HepG2 (cell line): ENCODE results near the gene VARS2. TPM values are rescaled to one million over a fixed set of nuclear protein-coding genes. Genes with fewer than 3 reads are reported as not detected.

ENCODE experiments used
- ATAC-seq: fragments of 200-7000 bp; cut with Tn5 transposase; 3 replicates; pipeline ENCODE4 v1.9.1; 2020; ENCODE audit warnings: mild to moderate bottlenecking, moderate library complexity
- BruUV-seq: library from RNA; stranded (reverse); fragments of 400-500 nt; replicated peaks from 2 replicates; lab custom pipeline; 2021; lab: Mats Ljungman, UMichigan
- CTCF ChIA-PET: fragments of 300-600 bp; formaldehyde crosslinking; extraction: SDS; loops from one replicate; lab custom pipeline; 2021; ENCODE audit warnings: low total read pairs, inconsistent platforms, low intra/inter-chr PET ratio; lab: Yijun Ruan, JAX
- POLR2A ChIA-PET: fragments of 350-600 bp; sonication (Branson Sonifier 250); formaldehyde crosslinking; loops from one replicate; lab custom pipeline; 2020; ENCODE audit warnings: antibody characterized with exemption, inconsistent platforms; lab: Yijun Ruan, JAX
- DNase-seq: peaks from one replicate; pipeline ENCODE4 v3.0.0-alpha.2; 2015; ENCODE audit warnings: low spot score
- FAIRE-seq: peaks from 3 replicates; lab custom pipeline; 2011; peaks lifted over from hg19 to GRCh38; lab: Jason Lieb, UNC
- H2AFZ ChIP-seq: one replicate; pipeline ENCODE4 v1.6.1; 2011; ENCODE audit warnings: low read length, inconsistent platforms
- H3K27ac ChIP-seq: fragments of 300-600 bp; 3 replicates; pipeline ENCODE4 v1.8.0; 2011; ENCODE audit warnings: mixed run types, mild to moderate bottlenecking, mixed read lengths, low read length, inconsistent platforms; ENCODE audit not compliant: insufficient read depth; ENCODE audit errors: extremely low read length
- H3K27me3 ChIP-seq, 2 experiments: fragments of 200-600 bp in 1 of 2; 2 replicates in 1 of 2; 3 replicates in 1 of 2; pipeline versions ENCODE4 v1.6.0 to v1.8.0; 2011; ENCODE audit warnings: low read length in 2 of 2, mild to moderate bottlenecking in 2 of 2, moderate library complexity in 2 of 2, inconsistent platforms in 1 of 2; ENCODE audit not compliant: insufficient read depth in 2 of 2, control insufficient read depth in 1 of 2
- H3K36me3 ChIP-seq, 2 experiments: fragments of 200-600 bp in 1 of 2; replicated peaks in 1 of 2; 2 replicates in 1 of 2; 3 replicates in 1 of 2; pipeline versions ENCODE4 v1.5.1 to v1.8.0; 2011; ENCODE audit warnings: low read length in 2 of 2, inconsistent platforms in 1 of 2; ENCODE audit not compliant: insufficient read depth in 2 of 2, control insufficient read depth in 1 of 2
- H3K4me1 ChIP-seq: 2 replicates; pipeline ENCODE4 v1.5.1; 2012; ENCODE audit warnings: low read length, inconsistent platforms; ENCODE audit not compliant: insufficient read depth
- H3K4me2 ChIP-seq: 2 replicates; pipeline ENCODE4 v1.6.0; 2011; ENCODE audit warnings: low read depth, low read length, inconsistent platforms
- H3K4me3 ChIP-seq, 3 experiments: fragments of 200-600 bp in 1 of 3; sonication (generic), shearing (Covaris generic) in 1 of 3; replicated peaks in 1 of 3; 2 replicates each; pipeline ENCODE4 v1.5.1; 2011 to 2016; ENCODE audit warnings: low read length in 3 of 3, inconsistent platforms in 2 of 3, low read depth in 2 of 3, mild to moderate bottlenecking in 2 of 3, control low read depth in 1 of 3, mixed read lengths in 1 of 3; ENCODE audit not compliant: insufficient read depth in 1 of 3
- H3K79me2 ChIP-seq: one replicate; pipeline ENCODE4 v1.6.1; 2011; ENCODE audit warnings: low read length, inconsistent platforms; ENCODE audit not compliant: insufficient read depth
- H3K9ac ChIP-seq: 2 replicates; pipeline ENCODE4 v1.6.0; 2011; ENCODE audit warnings: mild to moderate bottlenecking, low read depth, low read length, inconsistent platforms; ENCODE audit not compliant: insufficient read depth
- H3K9me3 ChIP-seq: 2 replicates; pipeline ENCODE4 v1.5.1; 2012; ENCODE audit warnings: mild to moderate bottlenecking, low read length
- H4K20me1 ChIP-seq: 2 replicates; pipeline ENCODE4 v1.6.0; 2011; ENCODE audit warnings: inconsistent platforms, mild to moderate bottlenecking, low read length, moderate library complexity; ENCODE audit not compliant: insufficient read depth
- ARID2 ChIP-seq: sonication (generic); formaldehyde crosslinking; IDR thresholded peaks from 2 replicates; pipeline ENCODE4 v1.8.1; 2022; ENCODE audit warnings: mild to moderate bottlenecking, missing genetic modification reagents, borderline replicate concordance
- ASH2L ChIP-seq: fragments of 300-600, 200-600 bp; sonication (generic); IDR thresholded peaks from 2 replicates; pipeline ENCODE4 v1.7.0; 2017; ENCODE audit warnings: low read depth, mild to moderate bottlenecking, moderate library complexity, mixed read lengths, low read length; ENCODE audit not compliant: insufficient read length
- FOXA3 ChIP-seq: IDR thresholded peaks from 2 replicates; pipeline ENCODE4 v1.6.1; 2016; ENCODE audit warnings: missing genetic modification reagents, missing compliant biosample characterization
- GATA4 ChIP-seq: sonication (generic); IDR thresholded peaks from 2 replicates; pipeline ENCODE4 v1.6.1; 2016; ENCODE audit warnings: antibody characterized with exemption, low read depth, borderline replicate concordance
- IKZF1 ChIP-seq: fragments of 450-650 bp; IDR thresholded peaks from 2 replicates; pipeline ENCODE4 v1.7.1; 2016
- MLLT10 ChIP-seq: sonication (generic); formaldehyde crosslinking; IDR thresholded peaks from 2 replicates; pipeline ENCODE4 v1.4.0; 2020; ENCODE audit warnings: missing genetic modification reagents
- PHF21A ChIP-seq: sonication (generic); formaldehyde crosslinking; IDR thresholded peaks from 2 replicates; pipeline ENCODE4 v1.5.0; 2020; ENCODE audit warnings: mild to moderate bottlenecking, missing genetic modification reagents
- RBAK ChIP-seq: sonication (generic); formaldehyde crosslinking; IDR thresholded peaks from 2 replicates; pipeline ENCODE4 v1.5.1; 2020; ENCODE audit warnings: mild to moderate bottlenecking, missing genetic modification reagents
- ZBTB3 ChIP-seq: sonication (generic); formaldehyde crosslinking; IDR thresholded peaks from 2 replicates; pipeline ENCODE4 v1.4.0; 2020; ENCODE audit warnings: low read depth, mild to moderate bottlenecking, moderate library complexity, missing genetic modification reagents, borderline replicate concordance
- ZFP36 ChIP-seq: fragments of 150-350 bp; IDR thresholded peaks from 2 replicates; pipeline ENCODE4 v1.6.1; 2018; ENCODE audit warnings: borderline replicate concordance, low read length, low read depth; ENCODE audit not compliant: partially characterized antibody
- ZSCAN9 ChIP-seq: IDR thresholded peaks from 2 replicates; pipeline ENCODE4 v1.6.1; 2016; ENCODE audit warnings: borderline replicate concordance
- WGBS: methylation state at CpG from one replicate; pipeline ENCODE4 v1.1.6; 2017; ENCODE audit warnings: low lambda C conversion rate; 5-methylcytosine and 5-hydroxymethylcytosine counted together
- in situ Hi-C: cut with HindIII; loops from 2 replicates; pipeline ENCODE4 v1.10.0; 2017; ENCODE audit warnings: low pct_unique_long_range_greater_than_20kb; ENCODE audit not compliant: extremely low pct_ligation_motif_present
- intact Hi-C: fragments of 100-400 bp; cut with micrococcal nuclease; formaldehyde crosslinking; loops from one replicate; pipeline ENCODE4 v1.10.0; 2022; ENCODE audit not compliant: unreplicated experiment
- polyA plus RNA-seq, 8 experiments: library from polyadenylated mRNA; depleted of rRNA in 3 of 8; stranded (reverse) in 7 of 8; unstranded in 1 of 8; fragments of >200 nt; fragmentation: Illumina TruSeq in 4 of 8; extraction: Trizol in 4 of 8; gene quantifications; 2 replicates each; pipeline versions ENCODE4 v1.2.1 to v1.2.3, GENCODE V29; 2011 to 2016; ENCODE audit warnings: low read depth in 4 of 8, missing spikeins in 1 of 8, mixed read lengths in 1 of 8; ENCODE audit not compliant: insufficient read depth in 1 of 8
- total RNA-seq, 5 experiments: library from RNA; depleted of rRNA; stranded (reverse); fragments of >200 nt; fragmentation: Illumina TruSeq; extraction: Trizol; gene quantifications; 2 replicates each; pipeline ENCODE4 v1.2.3, GENCODE V29; 2016; ENCODE audit warnings: low read depth in 1 of 5
- TF ChIP-seq, protein P1 (sequence below): sonication (generic); formaldehyde crosslinking; IDR thresholded peaks from 2 replicates; pipeline ENCODE4 v1.4.0; 2020; ENCODE audit warnings: missing genetic modification reagents
- TF ChIP-seq, protein P2 (sequence below): sonication (generic); formaldehyde crosslinking; IDR thresholded peaks from 2 replicates; pipeline ENCODE4 v1.5.0; 2020; ENCODE audit warnings: mild to moderate bottlenecking, missing genetic modification reagents
- TF ChIP-seq, protein P3 (sequence below): sonication (generic); formaldehyde crosslinking; conservative IDR thresholded peaks from 2 replicates; pipeline ENCODE4 v1.4.0; 2020; ENCODE audit warnings: missing genetic modification reagents

The VARS2 gene
- total and polyA plus RNA-seq, 2 of the 13 experiments (the other 11 are each of a cell fraction or from before 2014, with no cell fraction given): 61.8 to 71.8 TPM

DNA sequence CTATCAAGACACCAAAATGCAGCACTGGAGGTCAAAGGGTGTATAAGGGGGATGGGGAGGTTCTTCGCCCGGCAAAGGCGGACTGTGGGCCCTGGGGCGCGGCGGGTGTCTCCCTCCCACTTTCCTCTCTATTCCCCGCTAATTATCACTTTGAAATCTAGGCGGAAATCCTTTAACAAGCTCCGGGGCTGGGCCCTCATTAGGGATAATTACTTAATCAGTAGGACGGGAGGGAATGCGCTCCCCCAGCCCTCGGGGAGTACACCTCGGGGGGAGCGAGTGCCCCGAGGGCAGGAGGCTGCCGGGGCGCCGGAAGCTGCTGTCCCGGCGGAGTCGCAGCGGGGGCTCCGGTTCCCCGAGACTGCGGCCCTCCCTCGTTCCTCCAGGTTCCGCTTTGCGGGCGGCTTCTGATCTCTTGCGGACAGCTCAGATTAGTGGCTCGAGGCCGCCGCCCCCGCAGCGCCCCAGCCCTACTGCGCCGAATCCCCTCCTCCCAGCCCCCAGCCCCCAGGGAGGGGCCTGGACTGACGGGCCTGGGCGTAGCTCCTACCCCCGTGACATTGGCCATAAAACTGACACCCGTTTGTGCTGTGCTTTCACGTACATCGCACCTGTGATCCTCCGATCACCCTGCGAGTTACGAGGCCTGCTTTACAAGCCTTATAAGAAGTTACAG, 41.5 kb downstream of the VARS2 start:
- Histone ChIP-seq H3K27ac (no peak overlapping the region), H3K4me3 (no peak overlapping the region), H2AFZ (no peak overlapping the region), H3K4me1 (no peaks in the 10 kb centered on the region), H3K4me2 (no peak overlapping the region), H3K9me3 (no peaks in the 10 kb centered on the region), H3K9ac (no peak overlapping the region), H4K20me1 (no peaks in the 10 kb centered on the region), H3K36me3 (no peaks in the 10 kb centered on the region), H3K27me3 (peaks cover 2 to 48% of the 10 kb centered on the region in 2 experiments; a peak in 4 of 5 replicates), H3K79me2 (no peaks in the 10 kb centered on the region)
- FAIRE-seq (no peak), DNase-seq (no peak), ATAC-seq (no peak)
- in situ Hi-C loops (no loop called here), intact Hi-C loops (no loop called here)
- no TSS peak for BruUV-seq
- no peak for TF ChIP-seq PHF21A (CRISPR knock-in tag)
- no peak for TF ChIP-seq ARID2 (CRISPR knock-in tag)
- TF ChIP-seq ZSCAN9 (CRISPR knock-in tag): no peak
- TF ChIP-seq ZFP36: peak; percentile 9
- WGBS: 54% methylated on average over 42 of the region's 46 CpGs
- CTCF ChIA-PET: no interaction called here
- POLR2A ChIA-PET: no interaction called here

DNA sequence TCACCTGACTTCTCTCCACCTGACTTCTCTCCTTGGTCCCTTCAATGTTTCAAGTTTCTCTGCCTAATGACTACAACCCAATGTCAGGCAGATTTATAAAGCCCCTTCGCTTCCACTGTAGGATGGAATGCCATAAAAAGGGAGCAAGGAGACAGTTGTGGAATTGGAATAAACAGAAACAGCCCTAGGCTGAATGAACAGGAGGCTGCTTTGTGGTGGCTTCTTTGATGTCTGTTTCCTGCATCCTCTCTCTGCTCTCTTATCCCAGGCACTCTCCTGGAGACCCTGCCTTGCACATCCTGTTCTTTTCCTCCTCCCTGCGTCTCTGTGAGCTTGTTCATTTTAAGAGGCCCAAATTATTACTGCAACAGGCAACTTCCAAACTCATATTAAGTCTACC, 43.7 kb downstream of the VARS2 start:
- no peaks in the 10 kb centered on the region for H3K79me2 ChIP-seq
- FAIRE-seq (no peak), ATAC-seq (no peak), DNase-seq (no peak)
- no peaks in the 10 kb centered on the region for H3K36me3 ChIP-seq
- H3K9ac ChIP-seq: no peak overlapping the region
- H3K4me1 ChIP-seq: peaks cover 14% of the 10 kb centered on the region
- no peak overlapping the region for H2AFZ ChIP-seq
- no TSS peak for BruUV-seq
- POLR2A ChIA-PET: no interaction called here
- no peak overlapping the region for H3K4me3 ChIP-seq
- H3K27me3 ChIP-seq: peaks cover 2 to 47% of the 10 kb centered on the region in 2 experiments; a peak in 4 of 5 replicates
- no peaks in the 10 kb centered on the region for H4K20me1 ChIP-seq
- H3K4me2 ChIP-seq: no peak overlapping the region
- WGBS: 6% methylated on average over 2 of the region's 2 CpGs
- in situ Hi-C loops: no loop called here
- no peak overlapping the region for H3K27ac ChIP-seq
- CTCF ChIA-PET: no interaction called here
- H3K9me3 ChIP-seq: no peaks in the 10 kb centered on the region
- intact Hi-C loops: no loop called here
- no peak for TF ChIP-seq FOXA3 (CRISPR knock-in tag)
- TF ChIP-seq GATA4: no peak
- TF ChIP-seq IKZF1: no peak
- TF ChIP-seq ASH2L: no peak
- TF ChIP-seq, protein P1, sequence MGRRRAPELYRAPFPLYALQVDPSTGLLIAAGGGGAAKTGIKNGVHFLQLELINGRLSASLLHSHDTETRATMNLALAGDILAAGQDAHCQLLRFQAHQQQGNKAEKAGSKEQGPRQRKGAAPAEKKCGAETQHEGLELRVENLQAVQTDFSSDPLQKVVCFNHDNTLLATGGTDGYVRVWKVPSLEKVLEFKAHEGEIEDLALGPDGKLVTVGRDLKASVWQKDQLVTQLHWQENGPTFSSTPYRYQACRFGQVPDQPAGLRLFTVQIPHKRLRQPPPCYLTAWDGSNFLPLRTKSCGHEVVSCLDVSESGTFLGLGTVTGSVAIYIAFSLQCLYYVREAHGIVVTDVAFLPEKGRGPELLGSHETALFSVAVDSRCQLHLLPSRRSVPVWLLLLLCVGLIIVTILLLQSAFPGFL (CRISPR knock-in tag): no peak
- TF ChIP-seq MLLT10: no peak
- no peak for TF ChIP-seq RBAK
- TF ChIP-seq, protein P2, sequence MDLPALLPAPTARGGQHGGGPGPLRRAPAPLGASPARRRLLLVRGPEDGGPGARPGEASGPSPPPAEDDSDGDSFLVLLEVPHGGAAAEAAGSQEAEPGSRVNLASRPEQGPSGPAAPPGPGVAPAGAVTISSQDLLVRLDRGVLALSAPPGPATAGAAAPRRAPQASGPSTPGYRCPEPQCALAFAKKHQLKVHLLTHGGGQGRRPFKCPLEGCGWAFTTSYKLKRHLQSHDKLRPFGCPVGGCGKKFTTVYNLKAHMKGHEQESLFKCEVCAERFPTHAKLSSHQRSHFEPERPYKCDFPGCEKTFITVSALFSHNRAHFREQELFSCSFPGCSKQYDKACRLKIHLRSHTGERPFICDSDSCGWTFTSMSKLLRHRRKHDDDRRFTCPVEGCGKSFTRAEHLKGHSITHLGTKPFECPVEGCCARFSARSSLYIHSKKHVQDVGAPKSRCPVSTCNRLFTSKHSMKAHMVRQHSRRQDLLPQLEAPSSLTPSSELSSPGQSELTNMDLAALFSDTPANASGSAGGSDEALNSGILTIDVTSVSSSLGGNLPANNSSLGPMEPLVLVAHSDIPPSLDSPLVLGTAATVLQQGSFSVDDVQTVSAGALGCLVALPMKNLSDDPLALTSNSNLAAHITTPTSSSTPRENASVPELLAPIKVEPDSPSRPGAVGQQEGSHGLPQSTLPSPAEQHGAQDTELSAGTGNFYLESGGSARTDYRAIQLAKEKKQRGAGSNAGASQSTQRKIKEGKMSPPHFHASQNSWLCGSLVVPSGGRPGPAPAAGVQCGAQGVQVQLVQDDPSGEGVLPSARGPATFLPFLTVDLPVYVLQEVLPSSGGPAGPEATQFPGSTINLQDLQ (CRISPR knock-in tag): no peak
- no peak for TF ChIP-seq ZBTB3 (CRISPR knock-in tag)
- TF ChIP-seq, protein P3, sequence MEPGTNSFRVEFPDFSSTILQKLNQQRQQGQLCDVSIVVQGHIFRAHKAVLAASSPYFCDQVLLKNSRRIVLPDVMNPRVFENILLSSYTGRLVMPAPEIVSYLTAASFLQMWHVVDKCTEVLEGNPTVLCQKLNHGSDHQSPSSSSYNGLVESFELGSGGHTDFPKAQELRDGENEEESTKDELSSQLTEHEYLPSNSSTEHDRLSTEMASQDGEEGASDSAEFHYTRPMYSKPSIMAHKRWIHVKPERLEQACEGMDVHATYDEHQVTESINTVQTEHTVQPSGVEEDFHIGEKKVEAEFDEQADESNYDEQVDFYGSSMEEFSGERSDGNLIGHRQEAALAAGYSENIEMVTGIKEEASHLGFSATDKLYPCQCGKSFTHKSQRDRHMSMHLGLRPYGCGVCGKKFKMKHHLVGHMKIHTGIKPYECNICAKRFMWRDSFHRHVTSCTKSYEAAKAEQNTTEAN (CRISPR knock-in tag): no peak
